Measurements from ENCODE around the gene ITPR2.

Gene ITPR2

DNA sequence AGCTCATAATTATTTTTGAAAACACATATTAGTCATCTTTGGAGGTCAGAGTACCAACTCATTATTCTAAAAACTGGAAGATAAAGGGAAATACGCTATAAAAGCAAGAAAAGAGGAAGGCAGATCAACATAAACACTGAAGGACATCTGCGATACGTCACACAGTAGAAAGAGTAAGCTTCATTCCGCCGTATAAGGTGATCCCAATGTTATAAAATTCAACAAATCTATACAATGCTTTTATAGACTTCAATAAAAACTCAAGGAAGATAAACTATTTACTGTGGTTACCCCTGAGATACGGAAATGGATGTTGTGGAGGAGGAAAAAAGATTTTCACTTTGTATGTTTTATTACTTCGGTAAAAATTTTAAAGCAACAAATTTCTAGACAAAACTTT, 92.6 kb downstream of the ITPR2 start:
- Histone ChIP-seq H3K4me3 (no peak overlapping the region), H3K27ac (no peak overlapping the region)
- no peak for DNase-seq (ENCODE audit: low spot score)
- TF ChIP-seq, protein P1, sequence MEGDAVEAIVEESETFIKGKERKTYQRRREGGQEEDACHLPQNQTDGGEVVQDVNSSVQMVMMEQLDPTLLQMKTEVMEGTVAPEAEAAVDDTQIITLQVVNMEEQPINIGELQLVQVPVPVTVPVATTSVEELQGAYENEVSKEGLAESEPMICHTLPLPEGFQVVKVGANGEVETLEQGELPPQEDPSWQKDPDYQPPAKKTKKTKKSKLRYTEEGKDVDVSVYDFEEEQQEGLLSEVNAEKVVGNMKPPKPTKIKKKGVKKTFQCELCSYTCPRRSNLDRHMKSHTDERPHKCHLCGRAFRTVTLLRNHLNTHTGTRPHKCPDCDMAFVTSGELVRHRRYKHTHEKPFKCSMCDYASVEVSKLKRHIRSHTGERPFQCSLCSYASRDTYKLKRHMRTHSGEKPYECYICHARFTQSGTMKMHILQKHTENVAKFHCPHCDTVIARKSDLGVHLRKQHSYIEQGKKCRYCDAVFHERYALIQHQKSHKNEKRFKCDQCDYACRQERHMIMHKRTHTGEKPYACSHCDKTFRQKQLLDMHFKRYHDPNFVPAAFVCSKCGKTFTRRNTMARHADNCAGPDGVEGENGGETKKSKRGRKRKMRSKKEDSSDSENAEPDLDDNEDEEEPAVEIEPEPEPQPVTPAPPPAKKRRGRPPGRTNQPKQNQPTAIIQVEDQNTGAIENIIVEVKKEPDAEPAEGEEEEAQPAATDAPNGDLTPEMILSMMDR (IDR thresholded peaks at IDR 0.05) = no peak

DNA sequence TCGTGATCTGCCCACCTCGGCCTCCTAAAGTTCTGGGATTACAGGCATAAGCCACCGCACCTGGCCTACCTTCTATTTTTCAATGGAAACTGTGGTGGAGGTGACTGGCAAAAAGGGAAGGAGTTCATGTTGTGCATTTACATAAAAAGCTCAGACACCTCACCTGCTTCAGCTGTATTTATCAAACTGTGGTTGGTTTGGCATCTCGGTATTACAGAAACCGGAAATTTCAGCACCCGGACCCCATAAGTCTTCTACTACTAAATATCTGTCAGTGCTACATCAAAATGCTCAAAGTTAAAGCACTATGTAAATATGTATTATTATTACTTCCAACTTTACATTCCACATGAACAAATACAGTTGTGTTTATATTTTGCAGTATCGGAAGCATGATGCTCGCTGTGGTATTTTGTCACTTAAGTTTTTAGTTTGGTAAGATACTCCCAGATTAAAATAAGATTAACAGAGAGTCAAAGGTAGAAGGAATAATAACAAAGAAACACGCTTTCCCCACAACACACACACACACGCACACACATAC, 95.4 kb downstream of the ITPR2 start:
- TF ChIP-seq, protein P1 (IDR thresholded peaks at IDR 0.05) = no peak
- Histone ChIP-seq H3K4me3 (no peak overlapping the region), H3K27ac (no peak overlapping the region)
- no peak for DNase-seq (ENCODE audit: low spot score)

GRCh38 chr12:26736563-26737486, 96.2 kb downstream of the ITPR2 start:
- TF ChIP-seq, protein P1 (IDR thresholded peaks at IDR 0.05) = no peak
- no peak for DNase-seq (ENCODE audit: low spot score)
- Histone ChIP-seq H3K4me3 (no peak overlapping the region), H3K27ac (no peak overlapping the region)

DNA sequence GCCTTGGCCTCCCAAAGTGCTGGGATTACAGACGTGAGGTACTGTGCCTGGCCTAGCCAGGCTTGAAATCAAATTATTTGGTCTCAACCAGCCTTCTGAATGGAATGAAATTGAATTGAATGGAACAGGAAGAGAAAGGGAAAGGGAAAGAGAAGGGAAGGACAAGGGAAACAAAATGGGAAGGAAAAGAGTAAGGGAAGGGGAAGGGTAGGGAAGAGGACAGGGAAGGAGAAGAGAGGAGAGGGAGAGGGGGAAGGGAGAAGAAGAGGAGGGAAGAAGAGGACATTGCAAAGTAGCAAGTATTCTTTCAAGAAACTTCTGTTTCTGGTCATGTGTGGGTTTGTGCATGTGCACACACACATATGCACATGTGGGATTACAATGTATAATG, 97.8 kb downstream of the ITPR2 start:
- no peak for DNase-seq (ENCODE audit: low spot score)
- TF ChIP-seq, protein P1 (IDR thresholded peaks at IDR 0.05) = no peak
- Histone ChIP-seq H3K4me3 (no peak overlapping the region), H3K27ac (no peak overlapping the region)

- TF ChIP-seq, protein P1 (IDR thresholded peaks at IDR 0.05) = no peak
- Histone ChIP-seq H3K27ac (no peak overlapping the region), H3K4me3 (no peak overlapping the region)
- DNase-seq (ENCODE audit: low spot score) = no peak
Measured at GRCh38 chr12:26734510-26735248, 98.3 kb downstream of the ITPR2 start.

- TF ChIP-seq, protein P1 (IDR thresholded peaks at IDR 0.05) = no peak
- Histone ChIP-seq H3K4me3 (no peak overlapping the region), H3K27ac (no peak overlapping the region)
- no peak for DNase-seq (ENCODE audit: low spot score)
Measured at GRCh38 chr12:26732005-26732908, 100.7 kb downstream of the ITPR2 start.

Data from coronary artery (tissue), 2 donors.